Psoas muscle (tissue), 8 donors: ENCODE measurements around the gene KCTD5. TPM values are rescaled to one million over a fixed set of nuclear protein-coding genes. Genes with fewer than 3 reads are reported as not detected.

ENCODE experiments used
- ATAC-seq, 4 donors: fragments of 200-7000 bp; cut with Tn5 transposase; one replicate each; pipeline ENCODE4 v1.9.1; 2020; ENCODE audit warnings: moderate library complexity in 3 of 4, mild to moderate bottlenecking in 2 of 4
- DNase-seq, 2 donors: peaks; one replicate each; pipeline ENCODE4 v3.0.0-alpha.2; 2020
- H3K27ac ChIP-seq: fragments of 200-600 bp; one replicate; pipeline ENCODE4 v1.8.0; 2022
- H3K27me3 ChIP-seq, 3 donors: fragments of 200-600 bp in 1 of 3; one replicate each; pipeline versions ENCODE4 v1.6.1 to v1.8.0; 2013 to 2022; ENCODE audit warnings: low read length in 2 of 3, mild to moderate bottlenecking in 2 of 3, moderate library complexity in 1 of 3; ENCODE audit not compliant: insufficient read depth in 3 of 3
- H3K36me3 ChIP-seq, 2 donors: fragments of 200-600 bp in 1 of 2; one replicate each; pipeline versions ENCODE4 v1.6.1 to v1.8.0; 2013 to 2022; ENCODE audit warnings: low read depth in 1 of 2, mild to moderate bottlenecking in 1 of 2, moderate library complexity in 1 of 2; ENCODE audit not compliant: insufficient read depth in 1 of 2
- H3K4me1 ChIP-seq: fragments of 200-600 bp; one replicate; pipeline ENCODE4 v1.8.0; 2022
- H3K4me3 ChIP-seq: fragments of 200-600 bp; one replicate; pipeline ENCODE4 v1.8.0; 2022; ENCODE audit warnings: mild to moderate bottlenecking
- H3K9me3 ChIP-seq: fragments of 200-600 bp; one replicate; pipeline ENCODE4 v1.8.0; 2022
- WGBS, 3 donors: extraction: QIAGEN DNeasy Blood & Tissue Kit; methylation state at CpG; one replicate each; pipeline versions ENCODE4 v1.1.6 to v1.1.7; 2013; 5-methylcytosine and 5-hydroxymethylcytosine counted together
- intact Hi-C, 2 donors: fragments of 100-400 bp; cut with DNase I; formaldehyde crosslinking; loops; one replicate each; pipeline versions ENCODE4 v1.11.0 to v1.14.2; 2022
- polyA plus RNA-seq, 3 donors: library from polyadenylated mRNA; stranded (reverse); fragments of 200-250 nt; gene quantifications; one replicate each; pipeline ENCODE4 v1.2.3, GENCODE V29; 2013
- total RNA-seq, 4 donors: library from RNA; stranded (reverse); fragmentation: NEBNext Ultra II Directional in 2 of 4; extraction: Animal tissue kit (Norgen Biotek cat#: 25700) in 2 of 4; gene quantifications; one replicate each; pipeline versions ENCODE4 v1.2.1 to v1.2.4, GENCODE V29; 2021 to 2023
- TF ChIP-seq, protein P1 (sequence below): fragments of 200-600 bp; IDR thresholded peaks from one replicate; pipeline ENCODE4 v1.8.0; 2022; ENCODE audit warnings: antibody characterized with exemption
- donor health status: healthy with polysubstance abuse.
- donor health status: DM: no; HTN: no; CAD: no; lungs with moderate emphysema.
- donor health status: Bipolar disorder and iron deficiency.
- donor health status: healthy.
- donor health status: DM: yes; HTN: yes; CAD: no.
- donor health status: DM: no; HTN: no; CAD: no.
- donor health status: DM: no; HTN: no; CAD: no.
- donor health status: DM: yes; HTN: yes; CAD: no.

KCTD5 gene
- total and polyA plus RNA-seq, 7 donors, result 9.1 to 65.8 (median 17.2) TPM

DNA sequence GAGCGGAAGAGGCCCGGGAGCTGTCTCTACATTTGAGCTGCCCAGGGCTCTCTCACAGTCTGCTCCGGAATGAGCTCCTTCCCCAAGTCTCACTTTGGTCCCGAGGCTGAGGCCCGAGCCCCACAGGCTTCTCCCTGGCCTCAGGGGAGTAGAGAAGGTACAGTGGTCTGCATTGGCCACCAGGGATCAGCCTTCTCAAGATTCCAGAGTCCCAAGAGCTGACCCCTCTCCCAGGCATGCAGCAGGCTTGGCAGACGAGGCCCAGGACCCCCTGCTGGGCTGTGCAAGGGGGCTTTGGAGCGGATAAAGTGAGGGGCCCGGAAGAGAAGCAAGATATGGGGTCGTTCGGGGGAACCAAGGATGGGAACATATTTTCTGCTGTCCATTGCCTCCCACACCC lies 34.6 kb downstream of the KCTD5 start:
- Histone ChIP-seq H3K27ac (no peak overlapping the region), H3K27me3 (no peaks in the 10 kb centered on the region), H3K4me1 (peaks cover 18% of the 10 kb centered on the region), H3K9me3 (no peaks in the 10 kb centered on the region), H3K4me3 (no peak overlapping the region), H3K36me3 (no peaks in the 10 kb centered on the region)
- TF ChIP-seq, protein P1, sequence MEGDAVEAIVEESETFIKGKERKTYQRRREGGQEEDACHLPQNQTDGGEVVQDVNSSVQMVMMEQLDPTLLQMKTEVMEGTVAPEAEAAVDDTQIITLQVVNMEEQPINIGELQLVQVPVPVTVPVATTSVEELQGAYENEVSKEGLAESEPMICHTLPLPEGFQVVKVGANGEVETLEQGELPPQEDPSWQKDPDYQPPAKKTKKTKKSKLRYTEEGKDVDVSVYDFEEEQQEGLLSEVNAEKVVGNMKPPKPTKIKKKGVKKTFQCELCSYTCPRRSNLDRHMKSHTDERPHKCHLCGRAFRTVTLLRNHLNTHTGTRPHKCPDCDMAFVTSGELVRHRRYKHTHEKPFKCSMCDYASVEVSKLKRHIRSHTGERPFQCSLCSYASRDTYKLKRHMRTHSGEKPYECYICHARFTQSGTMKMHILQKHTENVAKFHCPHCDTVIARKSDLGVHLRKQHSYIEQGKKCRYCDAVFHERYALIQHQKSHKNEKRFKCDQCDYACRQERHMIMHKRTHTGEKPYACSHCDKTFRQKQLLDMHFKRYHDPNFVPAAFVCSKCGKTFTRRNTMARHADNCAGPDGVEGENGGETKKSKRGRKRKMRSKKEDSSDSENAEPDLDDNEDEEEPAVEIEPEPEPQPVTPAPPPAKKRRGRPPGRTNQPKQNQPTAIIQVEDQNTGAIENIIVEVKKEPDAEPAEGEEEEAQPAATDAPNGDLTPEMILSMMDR, result no peak
- intact Hi-C loops, result no loop called here
- DNase-seq, result no peak
- no peak for ATAC-seq
- WGBS, 3 donors, result 82 to 85% (median 82%) methylated on average over 10 of the region's 10 CpGs

DNA sequence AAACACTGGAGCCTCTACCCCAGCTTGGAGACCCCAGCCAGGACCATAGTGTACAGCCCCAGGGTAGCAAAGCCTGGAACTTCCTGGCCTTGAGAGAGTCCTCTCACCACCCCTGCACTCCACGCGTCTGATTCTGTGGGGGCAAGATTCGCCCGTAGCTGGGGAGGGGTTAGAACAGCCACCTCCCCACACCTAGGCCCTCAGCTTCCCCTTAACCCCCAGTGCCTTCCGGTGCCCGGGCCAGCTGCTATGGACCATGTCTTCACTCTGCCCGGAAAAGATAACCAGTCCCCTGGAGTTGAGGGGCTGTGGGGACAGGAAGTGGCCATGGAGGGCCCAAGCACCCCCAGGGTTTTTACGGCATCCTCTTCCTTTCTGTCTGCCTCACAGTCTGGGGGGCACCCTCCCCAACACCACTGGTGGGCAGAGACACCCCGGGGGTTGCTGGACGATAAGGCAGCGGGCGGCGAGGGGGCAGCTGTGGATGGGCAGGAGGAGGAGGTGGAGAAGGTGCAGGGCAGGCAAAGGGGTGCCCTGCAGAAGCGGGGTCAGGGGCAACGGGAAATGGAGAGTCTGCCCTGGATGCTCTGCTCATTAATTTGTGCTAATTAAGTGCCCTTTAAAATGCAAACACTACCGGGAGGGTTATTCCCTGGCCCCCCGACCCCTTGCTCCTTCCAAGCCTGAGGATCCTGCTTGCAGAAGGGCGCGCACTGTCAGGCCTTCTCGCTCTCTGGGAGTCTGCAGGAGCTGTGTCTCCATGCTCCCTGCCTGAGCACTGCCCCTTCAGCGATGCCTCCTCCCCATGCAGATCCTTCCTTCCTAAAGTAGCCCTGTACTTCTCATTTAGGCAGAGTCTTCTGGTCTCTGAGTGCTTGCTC lies 35.3 kb downstream of the KCTD5 start:
- Histone ChIP-seq H3K27ac (no peak overlapping the region), H3K27me3 (no peaks in the 10 kb centered on the region), H3K4me3 (no peak overlapping the region), H3K36me3 (no peaks in the 10 kb centered on the region), H3K9me3 (no peaks in the 10 kb centered on the region), H3K4me1 (peaks cover 18% of the 10 kb centered on the region)
- no peak for DNase-seq
- WGBS, 3 donors, result 81 to 87% (median 84%) methylated on average over 21 of the region's 21 CpGs
- TF ChIP-seq, protein P1, result no peak
- intact Hi-C loops, result no loop called here
- ATAC-seq, result no peak

DNA sequence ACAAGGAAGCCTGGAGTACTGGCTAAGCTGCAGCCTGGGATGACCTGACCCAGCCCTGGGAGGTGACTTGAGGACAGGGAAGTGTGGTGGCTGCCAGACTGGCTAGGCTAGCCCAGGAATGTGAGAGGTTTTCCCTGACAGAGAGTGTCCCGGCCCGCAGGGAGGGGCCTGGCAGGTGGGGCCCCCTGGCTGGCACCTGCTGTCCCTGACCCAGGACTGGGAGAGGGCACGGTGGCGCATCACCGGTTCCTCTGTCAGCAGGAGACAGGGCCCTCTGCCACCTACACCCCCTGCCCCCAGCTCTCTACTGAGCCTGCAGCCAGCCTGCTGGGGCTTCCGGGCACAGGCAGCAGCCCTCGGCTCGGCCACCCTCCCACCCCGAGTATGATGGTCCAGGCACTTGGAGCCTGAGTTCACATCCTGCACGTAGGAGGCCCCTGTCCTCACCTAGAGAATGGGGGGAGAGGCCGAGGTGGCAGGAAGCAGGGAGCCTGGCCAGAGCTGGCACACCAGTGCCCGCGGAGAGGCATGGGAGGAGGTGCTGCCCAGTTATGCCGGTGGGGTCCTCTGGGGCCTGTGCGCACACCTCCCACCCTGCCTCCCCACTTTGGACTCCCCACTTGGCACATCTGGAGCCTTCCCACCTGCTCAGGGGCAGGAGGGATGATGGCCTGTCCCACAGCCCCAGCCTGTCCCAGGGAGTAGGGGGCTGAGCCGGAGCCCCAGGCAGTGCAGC lies 37.2 kb downstream of the KCTD5 start:
- DNase-seq (no peak), ATAC-seq (peak; percentile 15 to 68 (median 50))
- Histone ChIP-seq H3K27me3 (peaks cover 0 to 2% (median 0%) of the 10 kb centered on the region in 3 donors), H3K4me3 (no peak overlapping the region), H3K27ac (no peak overlapping the region), H3K9me3 (no peaks in the 10 kb centered on the region), H3K36me3 (no peaks in the 10 kb centered on the region), H3K4me1 (peaks cover 18% of the 10 kb centered on the region)
- WGBS, 3 donors, result 28 to 41% (median 33%) methylated on average over 16 of the region's 16 CpGs
- intact Hi-C loops, result loop anchor here in 1 of 2 donors (10.0 kb wide), 1 partner anchor 145 kb away; no protein-coding TSS in a partner anchor
- TF ChIP-seq, protein P1, result no peak

DNA sequence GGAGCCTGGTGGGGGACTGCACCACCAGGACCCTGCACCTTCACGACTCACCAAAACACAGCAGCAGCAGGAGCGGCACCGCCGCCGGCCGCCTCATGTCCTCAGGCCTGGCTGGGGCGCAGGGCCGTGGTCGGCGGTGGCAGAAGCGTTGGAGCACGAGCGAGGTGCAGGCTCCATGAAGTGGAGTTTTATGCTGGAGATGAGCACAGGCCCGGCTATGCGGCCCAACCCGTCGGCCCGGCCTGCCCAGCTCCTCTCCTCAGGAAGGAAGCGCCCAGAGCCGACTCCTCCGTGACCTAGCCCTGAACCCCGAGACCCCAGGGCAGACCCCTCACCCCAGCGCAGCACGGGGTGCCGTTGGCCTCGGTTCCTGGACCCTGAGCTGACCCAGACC lies 37.7 kb downstream of the KCTD5 start, which contains the start of gene PRSS27:
Gene PRSS27 (minus strand): TSS at position 161 of the 394 bp plus-strand sequence. CDS start 64 bp downstream, at position 97.
- H3K27me3 ChIP-seq, result peaks cover 0 to 7% (median 0%) of the 10 kb centered on the region in 3 donors
- TF ChIP-seq, protein P1, result no peak
- H3K36me3 ChIP-seq, result no peaks in the 10 kb centered on the region
- ATAC-seq (no peak), DNase-seq (no peak)
- intact Hi-C loops, result loop anchor here in 1 of 2 donors (10.0 kb wide), 1 partner anchor 145 kb away; no protein-coding TSS in a partner anchor
- H3K27ac ChIP-seq, result peak within 1 kb of the TSS; percentile 53
- H3K9me3 ChIP-seq, result no peaks in the 10 kb centered on the region
- 69 to 77% (median 72%) methylated on average over 24 to 26 of the region's 26 CpGs for WGBS, 3 donors
- H3K4me1 ChIP-seq, result peaks cover 18% of the 10 kb centered on the region
- H3K4me3 ChIP-seq, result peak within 1 kb of the TSS; percentile 63
